GM19438 (cell line): ENCODE data around the gene FKBP3.

Source experiments
- ATAC-seq: cut with Tn5 transposase; IDR thresholded peaks from one replicate; pipeline ENCODE4 v1.9.1; 2021; ENCODE audit warnings: low read depth; ENCODE audit not compliant: unreplicated experiment

FKBP3 gene

DNA sequence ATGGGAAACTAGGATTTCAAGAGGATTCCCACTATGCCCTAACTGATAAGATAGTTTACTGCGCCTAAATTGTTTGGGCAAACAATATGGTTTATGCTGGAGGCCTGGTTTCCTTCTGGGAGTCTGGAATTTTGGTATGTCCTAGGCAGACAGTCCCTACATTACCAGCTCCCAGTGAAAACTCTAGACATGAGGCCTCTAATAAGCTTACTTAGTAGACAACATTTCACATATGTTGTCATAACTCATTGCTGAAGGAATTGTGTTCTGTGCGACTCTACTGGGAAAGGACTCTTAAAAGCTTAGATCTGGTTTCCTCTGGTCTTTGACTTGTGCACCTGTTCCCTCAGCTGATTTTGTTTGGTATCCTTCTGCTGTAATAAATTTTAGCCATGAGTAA is 68.3 kb downstream of the FKBP3 start:
- no peak for ATAC-seq
